ENCODE results near the gene CES1.
"Not testable (repeated sequence)": the region's sequence is repeated elsewhere in the genome, so short reads cannot be mapped to it uniquely, and the experiment has no call there.

GRCh38 chr16:55816222-55816621 is 16.7 kb downstream of the CES1 start:
- TF ChIP-seq CTCF (IDR thresholded peaks at IDR 0.05 in 8 of 11, conservative IDR thresholded peaks at IDR 0.05 in 3 of 11); POLR2A (IDR thresholded peaks at IDR 0.05): not testable (repeated sequence)
